H1 (cell line): ENCODE data around the gene MYBPC2. TPM values are rescaled to one million over a fixed set of nuclear protein-coding genes. Genes with fewer than 3 reads are reported as not detected.

ENCODE experiments used
- ATF3 ChIP-seq: IDR thresholded peaks from 2 replicates; pipeline ENCODE4 v1.6.1; 2011; ENCODE audit warnings: low read depth, mild to moderate bottlenecking, low read length; ENCODE audit not compliant: insufficient read depth
- RBBP5 ChIP-seq: IDR thresholded peaks from 2 replicates; pipeline ENCODE4 v1.7.1; 2012; ENCODE audit warnings: low read depth, mild to moderate bottlenecking, inconsistent platforms, low read length, moderate library complexity, borderline replicate concordance
- RNF2 ChIP-seq: fragments of 200-900, 300-1000 bp; sonication (generic); IDR thresholded peaks from 2 replicates; pipeline ENCODE4 v1.7.1; 2016; ENCODE audit warnings: borderline replicate concordance, low read depth, mild to moderate bottlenecking, antibody characterized with exemption, low read length; ENCODE audit not compliant: poor library complexity, severe bottlenecking; ENCODE audit errors: missing control alignments
- TBP ChIP-seq: IDR thresholded peaks from 2 replicates; pipeline ENCODE4 v1.6.1; 2011; ENCODE audit warnings: low read depth, low read length, improper control_type of control experiment
- ZNF274 ChIP-seq: IDR thresholded peaks from 2 replicates; pipeline ENCODE4 v1.7.0; 2012; ENCODE audit warnings: low read length, borderline replicate concordance; ENCODE audit errors: extremely low read depth
- polyA plus RNA-seq, 7 experiments: library from polyadenylated mRNA; depleted of rRNA in 3 of 7; stranded (reverse) in 5 of 7; unstranded in 2 of 7; fragments of >200 nt in 5 of 7; fragments of 200-250 nt in 2 of 7; gene quantifications; 1 replicate in 5 of 7; 2 replicates in 1 of 7; 4 replicates in 1 of 7; pipeline versions ENCODE4 v1.2.1 to v1.2.3, GENCODE V29; 2011 to 2013; ENCODE audit warnings: missing spikeins in 2 of 7, mixed read lengths in 2 of 7
- total RNA-seq: library from RNA; stranded (reverse); fragmentation: NEBNext Ultra II Directional; extraction: Animal tissue kit (Norgen Biotek cat#: 25700); gene quantifications from 2 replicates; pipeline ENCODE4 v1.2.1, GENCODE V29; 2021

The MYBPC2 gene
- total and polyA plus RNA-seq, 2 of the 8 experiments (the other 6 are each of a cell fraction or from before 2014, with no cell fraction given) = 1.8 to 3.1 TPM

GRCh38 chr19:50449236-50449899 is 16.7 kb downstream of the MYBPC2 start (continued):
- TF ChIP-seq ZNF274 (no peak), ATF3 (no peak), RNF2 (no peak), TBP (no peak), RBBP5 (no peak)
